A673 (cell line): ENCODE data around the gene SESN2. TPM values are rescaled to one million over a fixed set of nuclear protein-coding genes. Genes with fewer than 3 reads are reported as not detected.
A peak's percentile ranks its signal among the peaks of the same experiment; 100 is the strongest.

Experiments
- BruUV-seq: library from RNA; stranded (reverse); fragments of 400-500 nt; replicated peaks from 2 replicates; lab custom pipeline; 2021; lab: Mats Ljungman, UMichigan
- CTCF ChIA-PET: fragments of 300-600 bp; sonication (Branson Sonifier 250); formaldehyde crosslinking; loops from one replicate; lab custom pipeline; 2022; ENCODE audit warnings: antibody characterized with exemption; lab: Charles Lee
- POLR2A ChIA-PET: fragments of 300-600 bp; sonication (Branson Sonifier 250); formaldehyde crosslinking; loops from one replicate; lab custom pipeline; 2022; ENCODE audit warnings: antibody characterized with exemption; ENCODE audit not compliant: low non-redundant PET; lab: Charles Lee
- DNase-seq: peaks from one replicate; pipeline ENCODE4 v3.0.0-alpha.2; 2015; ENCODE audit warnings: low spot score
- H3K27ac ChIP-seq: fragments of 200-600 bp; sonication (generic); 2 replicates; pipeline ENCODE4 v1.5.1; 2016; ENCODE audit warnings: mixed run types, low read depth, mild to moderate bottlenecking, mixed read lengths, antibody characterized with exemption, low read length; ENCODE audit not compliant: poor library complexity, severe bottlenecking
- H3K27me3 ChIP-seq: fragments of 200-600 bp; sonication (generic); replicated peaks from 2 replicates; pipeline ENCODE4 v1.6.1; 2017; ENCODE audit warnings: mixed run types, low read depth, mild to moderate bottlenecking, mixed read lengths, antibody characterized with exemption, low read length; ENCODE audit not compliant: insufficient read depth, poor library complexity
- H3K36me3 ChIP-seq: fragments of 200-600 bp; sonication (generic); 2 replicates; pipeline ENCODE4 v1.6.1; 2016; ENCODE audit warnings: mixed run types, mild to moderate bottlenecking, mixed read lengths, antibody characterized with exemption, low read length; ENCODE audit not compliant: insufficient read depth, poor library complexity, severe bottlenecking
- H3K4me1 ChIP-seq: fragments of 200-600 bp; sonication (generic); 2 replicates; pipeline ENCODE4 v1.6.1; 2017; ENCODE audit warnings: mixed run types, mild to moderate bottlenecking, mixed read lengths, antibody characterized with exemption, low read length; ENCODE audit not compliant: insufficient read depth, poor library complexity, severe bottlenecking
- H3K4me3 ChIP-seq: fragments of 200-600 bp; sonication (generic); 2 replicates; pipeline ENCODE4 v1.5.1; 2016; ENCODE audit warnings: low read depth, mixed run types, mild to moderate bottlenecking, mixed read lengths, low read length; ENCODE audit not compliant: poor library complexity, severe bottlenecking
- H3K9me3 ChIP-seq: fragments of 200-600 bp; sonication (generic); 2 replicates; pipeline ENCODE4 v1.6.1; 2016; ENCODE audit warnings: mixed run types, low read depth, mild to moderate bottlenecking, mixed read lengths, antibody characterized with exemption, low read length; ENCODE audit not compliant: poor library complexity, severe bottlenecking
- EZH2 ChIP-seq: fragments of 200-600 bp; sonication (generic); IDR thresholded peaks from 2 replicates; pipeline ENCODE4 v1.6.1; 2017; ENCODE audit warnings: borderline replicate concordance, low read depth, mild to moderate bottlenecking, mixed read lengths, antibody characterized with exemption, low read length; ENCODE audit not compliant: poor library complexity, severe bottlenecking
- intact Hi-C: fragments of 100-400 bp; cut with micrococcal nuclease; formaldehyde crosslinking; loops from one replicate; pipeline ENCODE4 v1.10.0; 2022; ENCODE audit not compliant: unreplicated experiment
- total RNA-seq: library from RNA; stranded (reverse); gene quantifications from 2 replicates; pipeline ENCODE4 v1.2.3, GENCODE V29; 2021
- TF ChIP-seq, protein P1 (sequence below): fragments of 300-800, 200-600 bp; sonication (generic); conservative IDR thresholded peaks from 2 replicates; pipeline ENCODE4 v1.5.1; 2017; ENCODE audit warnings: low read depth, mild to moderate bottlenecking, antibody characterized with exemption, low read length, moderate library complexity, mixed read lengths

SESN2 gene
- total RNA-seq, 1 experiment from 2014 or later = 15.7 TPM

DNA sequence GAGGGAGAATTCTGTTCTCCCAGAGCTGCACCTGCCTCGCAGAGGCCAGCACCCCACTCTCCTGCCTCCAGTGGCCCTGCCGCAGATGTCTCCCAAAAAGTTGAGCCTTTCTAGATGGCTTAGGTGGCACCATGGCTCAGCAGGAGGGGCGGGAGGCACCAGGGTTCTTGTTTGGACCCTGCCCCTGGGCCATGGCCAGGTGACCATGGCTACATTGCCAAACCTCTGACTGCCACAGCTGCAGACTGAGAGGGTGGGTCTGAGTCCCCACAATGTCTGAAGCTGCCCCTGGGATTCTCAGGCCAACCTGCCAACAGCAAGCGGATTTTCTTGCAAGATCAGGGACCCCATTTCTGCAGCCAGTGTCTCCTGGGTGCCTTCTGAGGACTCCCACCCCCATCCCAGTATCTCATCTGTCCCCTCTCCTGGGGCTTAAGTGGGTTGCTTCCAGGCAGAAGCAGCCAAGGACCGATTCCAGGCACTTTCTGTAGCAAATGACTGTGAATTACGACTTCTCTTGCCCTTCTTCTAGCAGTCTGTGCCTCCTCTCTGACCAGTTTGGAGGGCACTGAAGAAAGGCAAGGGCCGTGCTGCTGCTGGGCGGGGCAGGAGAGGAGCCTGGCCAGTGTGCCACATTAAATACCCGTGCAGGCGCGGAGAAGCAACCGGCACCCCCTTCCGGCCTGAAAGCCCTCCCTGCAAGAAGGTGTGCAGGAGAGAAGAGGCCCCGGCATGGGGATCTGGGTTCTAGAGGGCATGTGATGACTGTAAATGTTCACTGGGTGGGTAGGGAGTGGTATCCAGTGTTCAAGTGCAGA, 22.5 kb downstream of the SESN2 start:
- H3K4me1 ChIP-seq = no peaks in the 10 kb centered on the region
- intact Hi-C loops = no loop called here
- no peak overlapping the region for H3K27ac ChIP-seq
- no peaks in the 10 kb centered on the region for H3K9me3 ChIP-seq
- DNase-seq = no peak
- TF ChIP-seq EZH2 = no peak
- TF ChIP-seq, protein P1, sequence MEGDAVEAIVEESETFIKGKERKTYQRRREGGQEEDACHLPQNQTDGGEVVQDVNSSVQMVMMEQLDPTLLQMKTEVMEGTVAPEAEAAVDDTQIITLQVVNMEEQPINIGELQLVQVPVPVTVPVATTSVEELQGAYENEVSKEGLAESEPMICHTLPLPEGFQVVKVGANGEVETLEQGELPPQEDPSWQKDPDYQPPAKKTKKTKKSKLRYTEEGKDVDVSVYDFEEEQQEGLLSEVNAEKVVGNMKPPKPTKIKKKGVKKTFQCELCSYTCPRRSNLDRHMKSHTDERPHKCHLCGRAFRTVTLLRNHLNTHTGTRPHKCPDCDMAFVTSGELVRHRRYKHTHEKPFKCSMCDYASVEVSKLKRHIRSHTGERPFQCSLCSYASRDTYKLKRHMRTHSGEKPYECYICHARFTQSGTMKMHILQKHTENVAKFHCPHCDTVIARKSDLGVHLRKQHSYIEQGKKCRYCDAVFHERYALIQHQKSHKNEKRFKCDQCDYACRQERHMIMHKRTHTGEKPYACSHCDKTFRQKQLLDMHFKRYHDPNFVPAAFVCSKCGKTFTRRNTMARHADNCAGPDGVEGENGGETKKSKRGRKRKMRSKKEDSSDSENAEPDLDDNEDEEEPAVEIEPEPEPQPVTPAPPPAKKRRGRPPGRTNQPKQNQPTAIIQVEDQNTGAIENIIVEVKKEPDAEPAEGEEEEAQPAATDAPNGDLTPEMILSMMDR = no peak
- TSS peak; percentile 21 for BruUV-seq
- CTCF ChIA-PET = no interaction called here
- H3K27me3 ChIP-seq = no peaks in the 10 kb centered on the region
- H3K4me3 ChIP-seq = no peak overlapping the region
- POLR2A ChIA-PET = no interaction called here
- H3K36me3 ChIP-seq = peaks cover 35% of the 10 kb centered on the region

DNA sequence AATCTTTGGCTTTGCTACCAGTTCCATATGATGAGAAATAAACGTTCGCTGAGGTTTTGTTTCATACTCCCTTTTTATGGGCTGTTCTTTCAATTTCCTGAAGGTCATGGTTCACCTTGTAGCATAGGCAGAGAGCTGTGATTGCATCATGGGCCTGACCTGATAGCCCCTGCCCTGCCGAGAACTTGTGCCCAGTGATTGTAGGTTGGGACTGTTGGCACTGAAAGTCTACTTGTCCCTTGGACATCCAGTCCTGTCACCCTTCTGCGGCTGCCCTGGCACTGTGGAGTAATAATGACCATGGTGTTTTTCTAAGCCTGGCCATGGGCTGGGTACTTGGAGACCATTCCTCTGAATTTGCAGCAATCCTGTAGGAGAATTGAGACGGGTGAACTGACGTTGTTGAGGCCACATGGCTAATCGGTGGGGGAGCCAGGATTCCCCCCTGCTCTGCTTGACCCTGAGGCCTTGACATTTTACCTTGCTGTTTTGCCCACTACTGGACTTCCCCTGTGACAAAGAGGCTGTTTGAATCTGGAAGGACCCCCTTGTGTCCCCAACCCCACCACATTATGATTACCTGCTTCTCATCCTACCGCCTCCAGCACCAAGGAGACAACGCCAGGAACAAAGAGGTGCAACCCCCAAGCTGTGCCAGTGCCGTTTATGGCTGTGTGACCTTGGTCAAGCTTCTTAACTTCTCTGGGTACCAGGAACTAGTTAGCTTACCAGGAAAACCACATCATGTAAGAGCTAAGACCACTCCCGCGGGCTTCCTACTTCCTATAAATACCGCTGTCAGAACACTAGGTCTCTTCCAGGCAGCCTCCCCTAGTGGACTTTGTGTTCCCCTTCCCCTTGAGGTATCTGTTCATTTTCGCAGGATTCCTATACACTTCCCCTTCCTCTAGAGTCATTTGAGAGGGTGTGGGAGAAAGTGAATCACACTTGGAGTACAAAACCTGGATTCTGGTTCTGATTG, 23.4 kb downstream of the SESN2 start:
- POLR2A ChIA-PET = no interaction called here
- no TSS peak for BruUV-seq
- TF ChIP-seq, protein P1 = no peak
- no peak for TF ChIP-seq EZH2
- CTCF ChIA-PET = no interaction called here
- intact Hi-C loops = no loop called here
- H3K4me1 ChIP-seq = no peaks in the 10 kb centered on the region
- DNase-seq = no peak
- no peaks in the 10 kb centered on the region for H3K27me3 ChIP-seq
- H3K4me3 ChIP-seq = no peak overlapping the region
- H3K27ac ChIP-seq = no peak overlapping the region
- H3K9me3 ChIP-seq = no peaks in the 10 kb centered on the region
- H3K36me3 ChIP-seq = peaks cover 35% of the 10 kb centered on the region

DNA sequence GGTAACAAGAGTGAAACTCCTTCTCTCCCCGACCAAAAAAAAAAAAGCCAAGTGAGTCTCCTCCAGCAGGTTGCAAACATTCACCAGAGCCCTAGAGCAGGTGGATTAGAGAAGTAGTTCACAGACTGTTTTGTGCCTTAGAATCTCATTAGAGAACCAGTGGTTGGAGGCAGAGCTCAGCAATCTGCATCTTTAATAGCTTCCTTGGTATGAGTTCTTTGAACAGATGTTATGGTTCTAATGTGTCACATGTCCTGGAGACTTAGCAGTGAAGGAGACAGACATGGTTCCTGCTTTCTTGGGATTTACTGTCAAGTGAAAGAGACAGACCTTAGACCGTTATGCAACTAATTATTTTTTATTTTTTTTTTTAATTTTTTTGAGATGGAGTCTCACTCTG, 26.8 kb downstream of the SESN2 start:
- Histone ChIP-seq H3K27me3 (no peaks in the 10 kb centered on the region), H3K4me3 (no peak overlapping the region), H3K27ac (no peak overlapping the region), H3K9me3 (no peaks in the 10 kb centered on the region), H3K36me3 (peaks cover 15% of the 10 kb centered on the region), H3K4me1 (no peaks in the 10 kb centered on the region)
- intact Hi-C loops = no loop called here
- POLR2A ChIA-PET = interaction anchor here (0.5 to 0.7 kb wide), 2 partner anchors 14 to 22 kb away, joined by 4 to 6 read pairs; no protein-coding TSS in a partner anchor
- TF ChIP-seq, protein P1 = no peak
- no peak for TF ChIP-seq EZH2
- peak; percentile 15 for DNase-seq
- CTCF ChIA-PET = interaction anchor here (0.5 kb wide), 1 partner anchor 586 kb away, joined by 4 read pairs; no protein-coding TSS in a partner anchor
- BruUV-seq = no TSS peak
